GM23338 (cell line): Measurements from ENCODE around the gene CMIP. TPM values are rescaled to one million over a fixed set of nuclear protein-coding genes. Genes with fewer than 3 reads are reported as not detected.

Experiments
- ATAC-seq: fragments of 200-7000 bp; cut with Tn5 transposase; 3 replicates; pipeline ENCODE4 v1.9.1; 2020
- DNase-seq: peaks from one replicate; pipeline ENCODE4 v3.0.0-alpha.2; 2015; ENCODE audit warnings: low spot score
- H2AFZ ChIP-seq: fragments of 200-600 bp; sonication (generic); 2 replicates; pipeline ENCODE4 v1.8.0; 2016; ENCODE audit warnings: antibody characterized with exemption, mild to moderate bottlenecking, moderate library complexity
- H3F3A ChIP-seq: fragments of 200-600 bp; sonication (generic); replicated peaks from 2 replicates; pipeline ENCODE4 v1.8.0; 2017; ENCODE audit warnings: antibody characterized with exemption, mixed run types, low read depth
- H3K27ac ChIP-seq: fragments of 200-600 bp; sonication (generic); 2 replicates; pipeline ENCODE4 v1.6.1; 2016; ENCODE audit warnings: low read depth
- H3K27me3 ChIP-seq: fragments of 200-600 bp; sonication (generic); 2 replicates; pipeline ENCODE4 v1.8.0; 2016; ENCODE audit warnings: mild to moderate bottlenecking, mixed run types, moderate library complexity; ENCODE audit not compliant: insufficient read depth
- H3K36me3 ChIP-seq: fragments of 200-600 bp; sonication (generic); 2 replicates; pipeline ENCODE4 v1.8.0; 2016; ENCODE audit warnings: mild to moderate bottlenecking; ENCODE audit not compliant: insufficient read depth
- H3K4me1 ChIP-seq: fragments of 200-600 bp; sonication (generic); 2 replicates; pipeline ENCODE4 v1.8.0; 2016; ENCODE audit warnings: mild to moderate bottlenecking, moderate library complexity; ENCODE audit not compliant: insufficient read depth
- H3K4me2 ChIP-seq: fragments of 200-600 bp; sonication (generic); 2 replicates; pipeline ENCODE4 v1.7.1; 2017; ENCODE audit warnings: mixed run types
- H3K4me3 ChIP-seq: fragments of 200-600 bp; sonication (generic); 2 replicates; pipeline ENCODE4 v1.6.1; 2016; ENCODE audit warnings: mixed run types
- H3K79me2 ChIP-seq: fragments of 200-600 bp; sonication (generic); replicated peaks from 2 replicates; pipeline ENCODE4 v1.8.0; 2017; ENCODE audit warnings: mild to moderate bottlenecking; ENCODE audit not compliant: insufficient read depth
- H3K9me2 ChIP-seq: fragments of 200-600 bp; sonication (generic); 2 replicates; pipeline ENCODE4 v1.8.0; 2017; ENCODE audit not compliant: insufficient read depth
- H4K20me1 ChIP-seq: fragments of 200-600 bp; sonication (generic); replicated peaks from 2 replicates; pipeline ENCODE4 v1.8.0; 2017; ENCODE audit warnings: mild to moderate bottlenecking; ENCODE audit not compliant: insufficient read depth
- H3K27ac Mint-ChIP-seq: 2 replicates; pipeline ENCODE4 v1.8.0; 2020; ENCODE audit warnings: inconsistent platforms, mild to moderate bottlenecking, moderate library complexity, mixed read lengths
- H3K27me3 Mint-ChIP-seq: 3 replicates; pipeline ENCODE4 v1.8.0; 2022; ENCODE audit warnings: low read depth, mild to moderate bottlenecking, moderate library complexity, mixed read lengths, inconsistent platforms; ENCODE audit not compliant: insufficient read depth, poor library complexity
- H3K36me3 Mint-ChIP-seq: 3 replicates; pipeline ENCODE4 v1.8.0; 2021; ENCODE audit warnings: low read depth, mild to moderate bottlenecking, inconsistent platforms, moderate library complexity, mixed read lengths
- H3K4me1 Mint-ChIP-seq: 3 replicates; pipeline ENCODE4 v1.8.0; 2020; ENCODE audit warnings: mild to moderate bottlenecking, inconsistent platforms, mixed read lengths
- H3K4me3 Mint-ChIP-seq: 3 replicates; pipeline ENCODE4 v1.8.0; 2021; ENCODE audit warnings: moderate library complexity, mild to moderate bottlenecking, inconsistent platforms, mixed read lengths
- H3K9me3 Mint-ChIP-seq: 3 replicates; pipeline ENCODE4 v1.8.0; 2020; ENCODE audit warnings: moderate library complexity, mild to moderate bottlenecking, inconsistent platforms, mixed read lengths
- CREB1 ChIP-seq: fragments of 250-450 bp; sonication (Bioruptor Pico); IDR thresholded peaks from 2 replicates; pipeline ENCODE4 v1.5.0; 2020; ENCODE audit warnings: low read depth, mild to moderate bottlenecking, moderate library complexity
- ETS1 ChIP-seq: IDR thresholded peaks from 2 replicates; pipeline ENCODE4 v1.6.1; 2016; ENCODE audit warnings: antibody characterized with exemption
- EZH2 ChIP-seq: fragments of 200-600 bp; sonication (generic); IDR thresholded peaks from one replicate; pipeline ENCODE4 v1.8.0; 2017; ENCODE audit warnings: antibody characterized with exemption, mild to moderate bottlenecking, low read depth; ENCODE audit not compliant: unreplicated experiment
- EZH2phosphoT487 ChIP-seq: fragments of 200-600 bp; sonication (generic); IDR thresholded peaks from one replicate; pipeline ENCODE4 v1.8.1; 2018; ENCODE audit warnings: antibody characterized with exemption; ENCODE audit not compliant: unreplicated experiment
- JUNB ChIP-seq: IDR thresholded peaks from one replicate; pipeline ENCODE4 v1.6.1; 2016; ENCODE audit warnings: antibody characterized with exemption; ENCODE audit not compliant: unreplicated experiment
- NANOG ChIP-seq: IDR thresholded peaks from 2 replicates; pipeline ENCODE4 v1.6.1; 2016; ENCODE audit warnings: antibody characterized with exemption, borderline replicate concordance
- POLR2AphosphoS5 ChIP-seq: IDR thresholded peaks from 2 replicates; pipeline ENCODE4 v1.6.1; 2016; ENCODE audit warnings: antibody characterized with exemption, low read depth
- REST ChIP-seq: IDR thresholded peaks from one replicate; pipeline ENCODE4 v1.6.1; 2018; ENCODE audit warnings: antibody characterized with exemption; ENCODE audit not compliant: unreplicated experiment
- STAT1 ChIP-seq: IDR thresholded peaks from one replicate; pipeline ENCODE4 v1.6.1; 2016; ENCODE audit warnings: antibody characterized with exemption; ENCODE audit not compliant: unreplicated experiment
- ZNF114 ChIP-seq: fragments of 250-450 bp; sonication (Bioruptor Pico); IDR thresholded peaks from 2 replicates; pipeline ENCODE4 v1.5.0; 2020; ENCODE audit warnings: mild to moderate bottlenecking, moderate library complexity
- ZNF331 ChIP-seq: fragments of 250-450 bp; sonication (Bioruptor Pico); IDR thresholded peaks from 2 replicates; pipeline ENCODE4 v1.5.0; 2020; ENCODE audit warnings: low read depth, mild to moderate bottlenecking, moderate library complexity
- polyA plus RNA-seq: library from polyadenylated mRNA; unstranded; fragments of >200 nt; fragmentation: Nextera tagmentation; extraction: Ambion mirVana; gene quantifications from 2 replicates; pipeline ENCODE4 v1.2.1, GENCODE V29; 2016
- total RNA-seq: library from RNA; depleted of rRNA; stranded (reverse); fragments of >200 nt; shearing (Covaris generic); gene quantifications from 2 replicates; pipeline ENCODE4 v1.2.3, GENCODE V29; 2014
- TF ChIP-seq, protein P1 (sequence below), 2 experiments: fragments of 200-600 bp in 1 of 2; sonication (generic) in 1 of 2; conservative IDR thresholded peaks; 2 replicates each; pipeline versions ENCODE4 v1.5.1 to v1.6.1; 2016 to 2017; ENCODE audit warnings: antibody characterized with exemption in 2 of 2, low read depth in 2 of 2, mild to moderate bottlenecking in 2 of 2, moderate library complexity in 1 of 2
- TF ChIP-seq, protein P2 (sequence below): fragments of 250-450 bp; sonication (Bioruptor Pico); IDR thresholded peaks from 2 replicates; pipeline ENCODE4 v1.5.0; 2020; ENCODE audit warnings: mild to moderate bottlenecking, moderate library complexity

Gene CMIP
- total and polyA plus RNA-seq, 2 experiments from 2014 or later: 9.5 to 62.3 TPM

- H4K20me1 ChIP-seq: peaks cover 13% of the 10 kb centered on the region
- ATAC-seq (no peak), DNase-seq (no peak)
- peaks cover 13% of the 10 kb centered on the region for H3K27me3 Mint-ChIP-seq
- peaks cover 53% of the 10 kb centered on the region for H3K79me2 ChIP-seq
- no peaks in the 10 kb centered on the region for H3K4me1 ChIP-seq
- no peaks in the 10 kb centered on the region for H3F3A ChIP-seq
- H3K9me2 ChIP-seq: no peaks in the 10 kb centered on the region
- no peaks in the 10 kb centered on the region for H3K27me3 ChIP-seq
- H3K4me2 ChIP-seq: no peak overlapping the region
- H3K4me1 Mint-ChIP-seq: peaks cover 14% of the 10 kb centered on the region
- TF ChIP-seq ZNF331 (no peak), EZH2phosphoT487 (no peak), JUNB (no peak), EZH2 (no peak), NANOG (no peak), ZNF114 (no peak), POLR2AphosphoS5 (no peak), STAT1 (no peak), REST (no peak), CREB1 (CRISPR knock-in tag) (no peak), ETS1 (no peak)
- TF ChIP-seq, protein P1, sequence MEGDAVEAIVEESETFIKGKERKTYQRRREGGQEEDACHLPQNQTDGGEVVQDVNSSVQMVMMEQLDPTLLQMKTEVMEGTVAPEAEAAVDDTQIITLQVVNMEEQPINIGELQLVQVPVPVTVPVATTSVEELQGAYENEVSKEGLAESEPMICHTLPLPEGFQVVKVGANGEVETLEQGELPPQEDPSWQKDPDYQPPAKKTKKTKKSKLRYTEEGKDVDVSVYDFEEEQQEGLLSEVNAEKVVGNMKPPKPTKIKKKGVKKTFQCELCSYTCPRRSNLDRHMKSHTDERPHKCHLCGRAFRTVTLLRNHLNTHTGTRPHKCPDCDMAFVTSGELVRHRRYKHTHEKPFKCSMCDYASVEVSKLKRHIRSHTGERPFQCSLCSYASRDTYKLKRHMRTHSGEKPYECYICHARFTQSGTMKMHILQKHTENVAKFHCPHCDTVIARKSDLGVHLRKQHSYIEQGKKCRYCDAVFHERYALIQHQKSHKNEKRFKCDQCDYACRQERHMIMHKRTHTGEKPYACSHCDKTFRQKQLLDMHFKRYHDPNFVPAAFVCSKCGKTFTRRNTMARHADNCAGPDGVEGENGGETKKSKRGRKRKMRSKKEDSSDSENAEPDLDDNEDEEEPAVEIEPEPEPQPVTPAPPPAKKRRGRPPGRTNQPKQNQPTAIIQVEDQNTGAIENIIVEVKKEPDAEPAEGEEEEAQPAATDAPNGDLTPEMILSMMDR (conservative IDR thresholded peaks at IDR 0.05; ENCODE audit: low read depth in 2 of 2): no peak
- TF ChIP-seq, protein P2, sequence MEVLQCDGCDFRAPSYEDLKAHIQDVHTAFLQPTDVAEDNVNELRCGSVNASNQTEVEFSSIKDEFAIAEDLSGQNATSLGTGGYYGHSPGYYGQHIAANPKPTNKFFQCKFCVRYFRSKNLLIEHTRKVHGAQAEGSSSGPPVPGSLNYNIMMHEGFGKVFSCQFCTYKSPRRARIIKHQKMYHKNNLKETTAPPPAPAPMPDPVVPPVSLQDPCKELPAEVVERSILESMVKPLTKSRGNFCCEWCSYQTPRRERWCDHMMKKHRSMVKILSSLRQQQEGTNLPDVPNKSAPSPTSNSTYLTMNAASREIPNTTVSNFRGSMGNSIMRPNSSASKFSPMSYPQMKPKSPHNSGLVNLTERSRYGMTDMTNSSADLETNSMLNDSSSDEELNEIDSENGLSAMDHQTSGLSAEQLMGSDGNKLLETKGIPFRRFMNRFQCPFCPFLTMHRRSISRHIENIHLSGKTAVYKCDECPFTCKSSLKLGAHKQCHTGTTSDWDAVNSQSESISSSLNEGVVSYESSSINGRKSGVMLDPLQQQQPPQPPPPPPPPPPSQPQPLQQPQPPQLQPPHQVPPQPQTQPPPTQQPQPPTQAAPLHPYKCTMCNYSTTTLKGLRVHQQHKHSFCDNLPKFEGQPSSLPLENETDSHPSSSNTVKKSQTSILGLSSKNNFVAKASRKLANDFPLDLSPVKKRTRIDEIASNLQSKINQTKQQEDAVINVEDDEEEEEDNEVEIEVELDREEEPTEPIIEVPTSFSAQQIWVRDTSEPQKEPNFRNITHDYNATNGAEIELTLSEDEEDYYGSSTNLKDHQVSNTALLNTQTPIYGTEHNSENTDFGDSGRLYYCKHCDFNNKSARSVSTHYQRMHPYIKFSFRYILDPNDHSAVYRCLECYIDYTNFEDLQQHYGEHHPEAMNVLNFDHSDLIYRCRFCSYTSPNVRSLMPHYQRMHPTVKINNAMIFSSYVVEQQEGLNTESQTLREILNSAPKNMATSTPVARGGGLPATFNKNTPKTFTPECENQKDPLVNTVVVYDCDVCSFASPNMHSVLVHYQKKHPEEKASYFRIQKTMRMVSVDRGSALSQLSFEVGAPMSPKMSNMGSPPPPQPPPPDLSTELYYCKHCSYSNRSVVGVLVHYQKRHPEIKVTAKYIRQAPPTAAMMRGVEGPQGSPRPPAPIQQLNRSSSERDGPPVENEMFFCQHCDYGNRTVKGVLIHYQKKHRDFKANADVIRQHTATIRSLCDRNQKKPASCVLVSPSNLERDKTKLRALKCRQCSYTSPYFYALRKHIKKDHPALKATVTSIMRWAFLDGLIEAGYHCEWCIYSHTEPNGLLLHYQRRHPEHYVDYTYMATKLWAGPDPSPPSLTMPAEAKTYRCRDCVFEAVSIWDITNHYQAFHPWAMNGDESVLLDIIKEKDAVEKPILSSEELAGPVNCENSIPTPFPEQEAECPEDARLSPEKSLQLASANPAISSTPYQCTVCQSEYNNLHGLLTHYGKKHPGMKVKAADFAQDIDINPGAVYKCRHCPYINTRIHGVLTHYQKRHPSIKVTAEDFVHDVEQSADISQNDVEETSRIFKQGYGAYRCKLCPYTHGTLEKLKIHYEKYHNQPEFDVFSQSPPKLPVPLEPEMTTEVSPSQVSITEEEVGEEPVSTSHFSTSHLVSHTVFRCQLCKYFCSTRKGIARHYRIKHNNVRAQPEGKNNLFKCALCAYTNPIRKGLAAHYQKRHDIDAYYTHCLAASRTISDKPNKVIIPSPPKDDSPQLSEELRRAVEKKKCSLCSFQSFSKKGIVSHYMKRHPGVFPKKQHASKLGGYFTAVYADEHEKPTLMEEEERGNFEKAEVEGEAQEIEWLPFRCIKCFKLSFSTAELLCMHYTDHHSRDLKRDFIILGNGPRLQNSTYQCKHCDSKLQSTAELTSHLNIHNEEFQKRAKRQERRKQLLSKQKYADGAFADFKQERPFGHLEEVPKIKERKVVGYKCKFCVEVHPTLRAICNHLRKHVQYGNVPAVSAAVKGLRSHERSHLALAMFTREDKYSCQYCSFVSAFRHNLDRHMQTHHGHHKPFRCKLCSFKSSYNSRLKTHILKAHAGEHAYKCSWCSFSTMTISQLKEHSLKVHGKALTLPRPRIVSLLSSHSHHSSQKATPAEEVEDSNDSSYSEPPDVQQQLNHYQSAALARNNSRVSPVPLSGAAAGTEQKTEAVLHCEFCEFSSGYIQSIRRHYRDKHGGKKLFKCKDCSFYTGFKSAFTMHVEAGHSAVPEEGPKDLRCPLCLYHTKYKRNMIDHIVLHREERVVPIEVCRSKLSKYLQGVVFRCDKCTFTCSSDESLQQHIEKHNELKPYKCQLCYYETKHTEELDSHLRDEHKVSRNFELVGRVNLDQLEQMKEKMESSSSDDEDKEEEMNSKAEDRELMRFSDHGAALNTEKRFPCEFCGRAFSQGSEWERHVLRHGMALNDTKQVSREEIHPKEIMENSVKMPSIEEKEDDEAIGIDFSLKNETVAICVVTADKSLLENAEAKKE (CRISPR knock-in tag): no peak
- no peak overlapping the region for H3K4me3 Mint-ChIP-seq
- peaks cover 7% of the 10 kb centered on the region; the same call in 2 of the 3 replicates for H3K36me3 Mint-ChIP-seq
- no peak overlapping the region for H3K4me3 ChIP-seq
- H3K27ac Mint-ChIP-seq: no peak overlapping the region
- no peaks in the 10 kb centered on the region for H3K9me3 Mint-ChIP-seq
- no peaks in the 10 kb centered on the region for H3K36me3 ChIP-seq
- no peak overlapping the region for H2AFZ ChIP-seq
- no peak overlapping the region for H3K27ac ChIP-seq
These were observed 146.3 kb downstream of the CMIP start for GRCh38 chr16:81590714-81591544.
